A172 (cell line): ENCODE results near the gene ZNF143. TPM values are rescaled to one million over a fixed set of nuclear protein-coding genes. Genes with fewer than 3 reads are reported as not detected.
"Not testable (repeated sequence)": the region's sequence is repeated elsewhere in the genome, so short reads cannot be mapped to it uniquely, and the experiment has no call there.

ENCODE experiments used
- DNase-seq: peaks from one replicate; pipeline ENCODE4 v3.0.0-alpha.2; 2015; ENCODE audit warnings: low spot score
- total RNA-seq: library from RNA; depleted of rRNA; stranded (reverse); fragments of >200 nt; shearing (Covaris generic); gene quantifications from 2 replicates; pipeline ENCODE4 v1.2.3, GENCODE V29; 2014

The ZNF143 gene
- total RNA-seq, 1 experiment from 2014 or later = 28.8 TPM

DNA sequence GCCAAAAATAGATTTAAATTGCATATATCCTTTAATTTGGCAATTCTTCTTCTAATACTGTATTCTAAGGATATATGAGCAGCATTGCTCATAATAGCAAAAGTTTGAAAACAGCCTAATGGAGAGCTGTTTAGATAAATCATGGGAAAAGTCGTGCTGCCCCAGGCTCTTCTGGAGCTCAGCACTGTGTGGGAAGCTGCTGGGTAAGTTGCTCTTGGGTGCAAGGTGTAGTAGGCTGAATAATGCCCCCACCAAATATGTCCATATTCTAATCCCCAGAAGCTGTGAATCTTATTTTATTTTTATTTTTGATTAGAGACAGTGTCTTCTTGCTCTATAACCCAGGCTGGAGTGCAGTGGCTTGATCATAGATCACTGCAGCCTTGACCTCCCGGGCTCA, 77.7 kb downstream of the ZNF143 start:
- DNase-seq = no peak

DNA sequence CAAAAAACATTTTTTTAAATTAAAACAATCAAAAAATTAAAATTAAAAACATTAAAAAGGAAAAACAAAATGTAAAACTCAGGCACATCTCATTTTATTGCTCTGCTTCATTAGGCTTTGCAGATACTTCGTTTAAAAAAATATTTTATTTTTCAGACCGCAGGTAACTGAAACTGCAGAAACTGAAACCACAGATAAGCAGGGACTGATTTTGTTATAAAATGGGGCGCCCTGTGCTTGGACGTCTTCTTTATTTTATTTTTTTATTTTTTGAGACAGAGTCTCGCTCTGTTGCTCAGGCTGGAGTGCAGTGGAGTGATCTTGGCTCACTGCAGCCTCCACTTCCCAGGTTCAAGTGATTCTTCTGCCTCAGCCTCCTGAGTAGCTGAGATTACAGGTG, 88.4 kb downstream of the ZNF143 start:
- not testable (repeated sequence) for DNase-seq

- no peak for DNase-seq
Observed at GRCh38 chr11:9550191-9550628, 89.4 kb downstream of the ZNF143 start.

DNA sequence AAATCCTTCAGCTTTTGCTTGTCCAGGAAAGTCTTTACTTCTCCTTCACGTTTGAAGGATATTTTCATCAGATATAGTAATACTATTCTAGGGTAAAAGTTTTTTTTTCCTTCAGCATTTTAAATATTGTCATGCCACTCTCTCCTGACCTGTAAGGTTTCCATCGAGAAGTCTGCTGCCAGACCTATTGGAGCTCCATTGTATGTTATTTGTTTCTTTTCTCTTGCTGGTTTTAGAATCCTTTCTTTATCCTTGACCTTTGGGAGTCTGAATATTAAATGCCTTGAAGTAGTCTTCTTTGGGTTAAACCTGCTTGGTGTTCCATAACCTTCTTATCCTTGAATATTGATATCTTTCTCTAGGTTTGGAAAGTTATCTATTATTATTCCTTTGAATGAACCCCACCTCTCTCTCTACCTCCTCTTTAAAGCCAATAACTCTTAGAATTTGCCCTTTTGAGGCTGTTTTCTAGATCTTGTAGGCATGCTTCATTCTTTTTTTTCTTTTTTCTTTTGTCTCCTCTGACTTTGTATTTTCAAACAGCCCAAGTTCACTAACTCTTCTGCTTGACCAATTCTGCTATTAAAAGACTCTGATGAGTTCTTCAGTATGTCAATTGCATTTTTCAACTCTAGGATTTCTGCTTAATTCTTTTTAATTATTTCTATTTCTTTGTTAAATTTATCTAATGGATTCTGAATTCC, 100.6 kb downstream of the ZNF143 start:
- no peak for DNase-seq

GRCh38 chr11:9562716-9563115, 101.9 kb downstream of the ZNF143 start:
- no peak for DNase-seq

- DNase-seq = no peak
Observed at GRCh38 chr11:9563196-9563730, 102.5 kb downstream of the ZNF143 start.

DNA sequence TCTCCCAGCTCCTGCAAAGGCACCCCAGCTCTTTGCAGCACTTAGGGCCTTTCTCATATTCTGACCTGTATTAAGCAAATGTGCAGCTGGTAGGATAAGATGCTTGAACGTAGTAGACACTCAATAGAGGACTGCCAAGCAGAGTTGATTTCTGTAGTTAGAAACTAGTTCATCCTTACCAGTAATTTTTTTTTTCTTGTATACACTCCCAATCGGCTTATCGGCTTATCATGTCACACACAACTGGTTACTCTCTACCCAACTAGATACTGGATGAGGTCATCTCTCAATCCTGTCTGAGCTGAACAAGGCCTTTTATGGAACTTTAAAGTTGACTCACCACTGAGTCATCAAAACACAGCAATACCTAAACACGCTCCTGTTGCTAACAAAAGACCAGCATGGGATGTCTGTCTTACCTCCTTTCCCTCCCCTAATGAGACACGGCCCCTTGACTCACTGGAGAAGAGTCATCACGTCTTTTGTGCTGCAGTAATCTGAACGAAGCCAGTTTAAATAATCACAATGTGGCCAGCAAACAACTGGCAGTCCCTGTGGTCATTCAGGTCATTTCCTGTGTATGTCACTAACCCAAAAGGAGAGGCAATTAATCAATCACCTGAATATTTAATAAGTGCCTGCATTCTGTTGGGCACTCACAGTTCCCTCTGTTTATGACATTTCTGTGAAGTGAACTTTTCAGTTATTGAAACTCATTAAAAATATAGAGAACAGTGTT, 105.2 kb downstream of the ZNF143 start:
- peak; percentile 100 for DNase-seq

DNA sequence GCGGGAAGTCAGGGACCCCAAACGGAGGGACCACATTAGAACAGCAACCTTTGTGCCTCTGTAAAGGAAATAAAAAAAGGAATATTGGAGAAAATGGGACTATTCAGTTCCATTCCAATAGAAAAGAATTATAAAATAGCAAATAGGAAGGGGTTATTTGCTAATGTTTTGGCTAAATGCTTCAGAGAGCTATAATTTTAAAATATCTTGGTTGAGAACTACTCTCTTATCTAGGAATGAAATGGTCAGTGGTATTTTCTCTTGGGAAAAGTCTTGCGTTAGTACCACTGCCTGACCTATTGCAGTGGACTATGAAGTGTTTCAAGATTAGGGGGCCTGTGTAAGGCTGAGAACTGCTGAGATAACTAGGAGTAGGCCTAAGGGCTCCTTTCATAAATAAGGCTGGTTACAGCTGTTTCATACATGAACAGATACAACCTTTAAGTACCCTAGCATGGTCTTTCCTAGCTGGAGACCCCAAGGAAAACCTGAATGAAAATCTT, 105.8 kb downstream of the ZNF143 start:
- peak; percentile 45 for DNase-seq

- DNase-seq = no peak
Observed at GRCh38 chr11:9567401-9567800, 106.6 kb downstream of the ZNF143 start.

DNA sequence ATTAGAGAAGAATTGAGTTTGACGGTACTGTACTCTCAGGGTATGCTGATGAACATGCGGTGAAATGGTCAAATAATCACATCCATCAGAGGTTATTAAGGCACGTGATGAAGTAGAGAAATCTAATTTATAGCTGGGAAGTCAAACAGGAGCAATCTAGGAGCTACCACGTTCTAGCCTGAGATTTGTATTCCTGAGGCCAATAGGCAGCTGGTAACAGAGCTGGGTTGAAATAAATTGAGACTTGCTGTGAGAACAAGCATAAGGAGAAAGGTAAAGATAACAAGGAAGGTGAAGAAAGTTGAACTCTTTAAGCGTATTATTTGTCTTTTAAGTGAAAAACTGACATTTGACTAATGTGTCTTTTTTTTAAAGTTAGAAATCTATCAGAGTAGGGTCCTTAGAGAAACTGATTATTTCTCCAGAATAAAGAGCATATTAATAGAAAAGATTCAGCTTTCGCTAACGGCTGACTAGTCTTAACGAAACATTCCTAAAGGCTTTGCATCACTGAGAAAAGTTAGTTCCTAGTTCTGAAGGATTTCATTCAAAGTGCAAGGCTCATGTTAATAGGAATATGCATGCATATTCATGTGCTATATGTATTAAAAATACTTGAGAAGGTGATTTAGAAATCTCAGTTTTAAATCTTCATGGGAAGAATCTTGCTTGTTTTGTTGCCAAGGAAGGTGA, 107.5 kb downstream of the ZNF143 start:
- DNase-seq = no peak

DNA sequence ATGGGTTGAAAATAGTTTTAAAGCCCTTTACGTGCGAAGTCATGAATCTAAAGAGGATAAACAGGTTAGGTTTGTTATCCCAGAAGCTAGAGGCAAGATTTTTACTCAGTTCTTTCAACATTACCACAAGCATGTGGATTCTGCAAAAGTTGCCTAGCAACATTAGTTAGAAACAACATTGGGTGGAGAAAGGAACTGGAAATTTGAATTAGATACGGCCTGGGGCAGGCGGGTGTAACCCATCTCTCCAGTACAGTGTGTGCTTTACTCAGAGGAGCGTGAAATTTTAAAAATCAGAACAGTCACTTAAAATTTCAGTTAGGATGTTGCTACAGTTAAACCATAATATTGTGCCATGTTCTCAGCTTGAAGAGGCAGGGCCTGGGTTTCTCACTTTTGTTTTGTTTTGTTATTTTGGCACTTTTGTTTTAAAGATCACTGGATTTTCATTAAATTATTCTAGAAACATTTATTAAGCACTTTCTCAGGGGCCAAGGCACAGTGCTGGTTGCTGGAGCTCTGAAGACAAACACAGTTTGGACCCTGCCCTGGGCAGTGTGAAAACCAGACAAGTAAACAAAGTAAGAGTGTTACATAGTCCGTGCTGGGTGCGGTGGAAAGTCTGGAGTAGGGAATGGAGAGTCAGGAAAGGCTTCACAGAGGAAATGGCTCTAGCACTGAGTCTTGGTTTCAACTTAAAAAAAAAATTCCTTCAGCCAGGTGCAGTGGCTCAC, 108.2 kb downstream of the ZNF143 start:
- peak; percentile 73 for DNase-seq

- no peak for DNase-seq
Observed at GRCh38 chr11:9569588-9570164, 108.9 kb downstream of the ZNF143 start.

GRCh38 chr11:9570313-9571025, 109.7 kb downstream of the ZNF143 start:
- no peak for DNase-seq

DNA sequence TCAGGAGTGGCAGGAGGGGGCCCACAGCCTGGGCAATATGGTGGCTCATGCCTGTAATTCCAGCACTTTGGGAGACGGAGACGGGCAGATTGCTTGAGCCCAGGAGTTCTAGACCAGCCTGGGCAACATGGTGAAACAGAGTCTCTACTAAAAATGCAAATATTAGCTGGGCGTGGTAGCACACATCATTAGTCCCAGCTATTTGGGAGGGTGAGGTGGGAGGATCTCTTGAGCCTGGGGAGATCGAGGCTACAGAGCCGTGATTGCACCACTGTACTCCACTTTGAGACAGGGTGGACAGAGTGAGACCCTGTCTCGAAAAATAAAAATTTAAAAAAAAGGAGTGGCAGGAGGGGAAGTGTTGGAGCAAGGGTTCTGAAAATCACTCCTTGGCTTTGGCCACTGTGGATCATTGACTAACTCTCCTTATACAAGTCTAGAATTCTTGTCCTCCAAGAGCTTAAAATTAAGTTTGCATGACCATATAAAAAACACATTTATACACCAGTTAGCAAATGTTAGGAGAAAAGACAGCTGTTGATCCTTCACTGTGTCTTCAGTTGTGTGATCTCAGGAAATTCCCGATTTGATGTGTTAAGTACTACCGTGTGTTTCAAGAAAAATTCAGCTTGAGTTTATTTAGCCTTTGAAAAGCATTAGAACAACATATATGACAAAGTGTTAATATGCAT, 110.4 kb downstream of the ZNF143 start:
- no peak for DNase-seq

DNA sequence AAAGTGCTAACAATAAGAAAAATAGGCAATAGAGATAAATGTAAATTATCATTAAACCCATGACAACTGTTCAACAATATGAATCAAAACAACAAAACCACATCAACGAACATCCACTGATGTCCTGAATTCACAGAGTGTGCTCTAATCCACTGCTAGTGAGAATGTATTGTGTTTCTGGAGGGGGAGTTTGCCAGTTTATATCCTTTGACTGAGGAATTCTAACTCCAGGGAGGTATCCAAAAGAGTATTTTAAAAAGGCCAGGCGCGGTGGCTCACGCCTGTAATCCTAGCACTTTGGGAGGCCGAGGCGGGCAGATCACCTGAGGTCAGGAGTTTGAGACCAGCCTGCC, 110.9 kb downstream of the ZNF143 start:
- no peak for DNase-seq

DNA sequence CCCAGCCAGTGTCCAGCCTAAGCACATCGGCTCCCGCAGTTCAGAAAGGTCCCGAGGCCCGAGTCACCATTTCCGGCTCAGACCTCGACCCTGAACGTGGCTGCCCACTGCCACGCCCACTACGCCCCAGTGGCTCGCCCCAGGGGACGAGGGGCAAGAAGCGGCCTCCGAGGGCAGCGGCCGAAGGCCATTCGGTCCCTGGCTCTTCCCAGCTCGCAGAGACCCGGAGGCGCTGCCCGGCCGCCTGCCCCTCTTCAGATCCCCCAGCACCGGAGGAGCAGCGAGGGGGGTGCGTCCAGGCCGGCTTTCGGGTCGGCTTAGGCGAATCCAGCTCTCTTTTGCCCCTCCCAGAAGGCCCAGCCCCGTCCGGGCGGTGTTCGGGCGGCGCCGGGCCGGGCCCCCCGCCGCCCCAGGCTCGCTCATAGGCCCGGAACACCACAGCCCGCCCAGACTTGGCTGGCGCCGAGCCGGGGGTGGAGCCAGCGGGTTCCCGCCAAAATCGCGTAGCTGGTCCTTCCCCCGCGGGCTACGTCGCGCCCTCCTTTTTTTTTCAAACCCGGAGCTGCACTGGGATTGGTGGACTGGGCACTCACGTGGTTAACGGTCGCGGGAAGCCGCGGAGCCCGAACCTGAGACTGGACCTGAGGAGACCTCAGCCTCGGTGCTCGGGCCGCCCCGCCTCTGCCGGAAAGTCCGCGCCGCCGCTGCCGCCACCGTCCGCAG, 112.4 kb downstream of the ZNF143 start, which contains the start of gene WEE1:
Gene WEE1 (plus strand): TSS at position 619 of the 723 bp plus-strand sequence. CDS start 264 bp downstream, outside the sequence.
- DNase-seq = peak; percentile 96

DNA sequence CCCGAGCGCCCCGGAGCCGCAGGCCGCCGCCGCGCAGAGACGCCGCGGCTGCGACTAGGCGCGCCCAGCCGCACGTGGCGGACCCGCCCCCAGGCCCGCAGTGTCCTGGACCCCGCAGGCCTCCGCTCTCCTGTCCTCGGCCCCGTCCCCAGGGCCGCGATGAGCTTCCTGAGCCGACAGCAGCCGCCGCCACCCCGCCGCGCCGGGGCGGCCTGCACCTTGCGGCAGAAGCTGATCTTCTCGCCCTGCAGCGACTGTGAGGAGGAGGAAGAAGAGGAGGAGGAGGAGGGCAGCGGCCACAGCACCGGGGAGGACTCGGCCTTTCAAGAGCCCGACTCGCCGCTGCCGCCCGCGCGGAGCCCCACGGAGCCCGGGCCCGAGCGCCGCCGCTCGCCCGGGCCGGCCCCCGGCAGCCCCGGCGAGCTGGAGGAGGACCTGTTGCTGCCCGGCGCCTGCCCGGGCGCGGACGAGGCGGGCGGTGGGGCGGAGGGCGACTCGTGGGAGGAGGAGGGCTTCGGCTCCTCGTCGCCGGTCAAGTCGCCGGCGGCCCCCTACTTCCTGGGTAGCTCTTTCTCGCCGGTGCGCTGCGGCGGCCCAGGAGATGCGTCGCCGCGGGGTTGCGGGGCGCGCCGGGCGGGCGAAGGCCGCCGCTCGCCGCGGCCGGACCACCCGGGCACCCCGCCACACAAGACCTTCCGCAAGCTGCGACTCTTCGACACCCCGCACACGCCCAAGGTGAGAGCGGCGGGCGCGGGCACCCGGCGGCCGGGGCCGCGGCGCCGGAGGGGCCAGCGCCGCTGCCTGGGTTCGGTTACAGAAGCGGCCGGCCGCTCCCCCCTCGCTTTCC, 113.2 kb downstream of the ZNF143 start:
- DNase-seq = no peak

- DNase-seq = no peak
Observed at GRCh38 chr11:9574622-9575259, 113.9 kb downstream of the ZNF143 start.
